Mesendoderm (in vitro differentiated cells): ENCODE data around the gene MAPT.

Source experiments
- DNase-seq: peaks from one replicate; pipeline ENCODE4 v3.0.0; 2013
- H2AK5ac ChIP-seq: 2 replicates; pipeline ENCODE4 v1.6.1; 2013; ENCODE audit warnings: low read length, inconsistent platforms
- H2BK120ac ChIP-seq: 2 replicates; pipeline ENCODE4 v1.6.1; 2013; ENCODE audit warnings: low read depth, mild to moderate bottlenecking, low read length, moderate library complexity, mixed read lengths
- H2BK15ac ChIP-seq: replicated peaks from 2 replicates; pipeline ENCODE4 v1.6.1; 2013; ENCODE audit warnings: low read depth, mild to moderate bottlenecking, moderate library complexity
- H2BK5ac ChIP-seq: 2 replicates; pipeline ENCODE4 v1.6.1; 2013; ENCODE audit warnings: low read length, inconsistent platforms
- H3K18ac ChIP-seq: 2 replicates; pipeline ENCODE4 v1.6.1; 2013; ENCODE audit warnings: mild to moderate bottlenecking, low read length, mixed read lengths
- H3K23ac ChIP-seq: one replicate; pipeline ENCODE4 v1.6.1; 2013; ENCODE audit warnings: low read length
- H3K27ac ChIP-seq: 2 replicates; pipeline ENCODE4 v1.5.1; 2013; ENCODE audit warnings: low read depth, mild to moderate bottlenecking, inconsistent platforms, low read length, moderate library complexity
- H3K27me3 ChIP-seq: 2 replicates; pipeline ENCODE4 v1.6.1; 2013; ENCODE audit warnings: low read length, control low read depth, mild to moderate bottlenecking, inconsistent platforms; ENCODE audit not compliant: insufficient read depth, poor library complexity
- H3K36me3 ChIP-seq: 2 replicates; pipeline ENCODE4 v1.6.1; 2013; ENCODE audit warnings: low read length, inconsistent platforms; ENCODE audit not compliant: control insufficient read depth, insufficient read depth
- H3K4ac ChIP-seq: one replicate; pipeline ENCODE4 v1.6.1; 2013; ENCODE audit warnings: low read depth, mild to moderate bottlenecking, low read length, moderate library complexity
- H3K4me1 ChIP-seq: 2 replicates; pipeline ENCODE4 v1.6.1; 2013; ENCODE audit warnings: low read depth, low read length, inconsistent platforms; ENCODE audit not compliant: control insufficient read depth
- H3K4me2 ChIP-seq: 2 replicates; pipeline ENCODE4 v1.6.1; 2013; ENCODE audit warnings: low read length
- H3K4me3 ChIP-seq: 2 replicates; pipeline ENCODE4 v1.5.1; 2013; ENCODE audit warnings: mild to moderate bottlenecking, low read length
- H3K56ac ChIP-seq: one replicate; pipeline ENCODE4 v1.6.1; 2013; ENCODE audit warnings: low read length
- H3K79me1 ChIP-seq: 2 replicates; pipeline ENCODE4 v1.6.1; 2013; ENCODE audit warnings: low read length, inconsistent platforms
- H3K79me2 ChIP-seq: 2 replicates; pipeline ENCODE4 v1.6.1; 2013; ENCODE audit warnings: mild to moderate bottlenecking, low read length; ENCODE audit not compliant: control insufficient read depth, insufficient read depth
- H3K9ac ChIP-seq: 2 replicates; pipeline ENCODE4 v1.6.1; 2013; ENCODE audit warnings: low read length, inconsistent platforms
- H4K5ac ChIP-seq: one replicate; pipeline ENCODE4 v1.6.1; 2013; ENCODE audit warnings: low read length
- H4K8ac ChIP-seq: one replicate; pipeline ENCODE4 v1.6.1; 2013; ENCODE audit warnings: low read depth, mild to moderate bottlenecking, control low read depth, low read length, moderate library complexity
- WGBS: extraction: QIAGEN DNeasy Blood & Tissue Kit; methylation state at CpG from one replicate; pipeline ENCODE4 v1.1.7; 2013; ENCODE audit warnings: low lambda C conversion rate, missing lambda C conversion rate; ENCODE audit not compliant: insufficient coverage; ENCODE audit errors: extremely low coverage; 5-methylcytosine and 5-hydroxymethylcytosine counted together

Gene MAPT

DNA sequence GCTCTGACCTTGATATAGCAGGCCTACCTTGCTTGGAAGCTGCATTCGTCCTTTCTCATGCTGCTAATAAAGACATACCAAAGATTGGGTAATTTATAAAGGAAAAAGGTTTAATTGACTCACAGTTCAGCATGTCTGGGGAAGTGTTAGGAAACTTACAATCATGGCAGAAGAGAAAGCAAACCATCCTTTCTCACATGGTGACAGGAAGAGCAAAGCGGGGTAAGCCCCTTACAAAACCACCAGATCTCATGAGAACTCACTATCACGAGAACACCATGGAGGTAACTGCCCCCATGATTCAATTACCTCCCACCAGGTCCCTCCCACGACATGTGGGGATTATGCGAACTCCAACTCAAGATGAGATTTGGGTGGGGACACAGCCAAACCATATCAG, 6.0 kb upstream of the MAPT start:
- Histone ChIP-seq H3K4me1 (no peaks in the 10 kb centered on the region), H3K9ac (no peak overlapping the region), H3K4me2 (no peak overlapping the region), H2AK5ac (no peak overlapping the region), H3K56ac (no peak overlapping the region), H2BK5ac (no peak overlapping the region), H3K36me3 (no peaks in the 10 kb centered on the region), H3K27me3 (no peaks in the 10 kb centered on the region), H3K79me1 (no peaks in the 10 kb centered on the region), H3K79me2 (no peaks in the 10 kb centered on the region), H3K4me3 (no peak overlapping the region), H3K27ac (no peak overlapping the region), H2BK120ac (no peak overlapping the region), H2BK15ac (no peak overlapping the region), H3K4ac (no peak overlapping the region), H4K5ac (no peak overlapping the region), H3K23ac (no peak overlapping the region), H3K18ac (no peak overlapping the region), H4K8ac (no peak overlapping the region)
- no CpG with 5 or more reads among the region's 5 CpGs for WGBS
- no peak for DNase-seq

DNA sequence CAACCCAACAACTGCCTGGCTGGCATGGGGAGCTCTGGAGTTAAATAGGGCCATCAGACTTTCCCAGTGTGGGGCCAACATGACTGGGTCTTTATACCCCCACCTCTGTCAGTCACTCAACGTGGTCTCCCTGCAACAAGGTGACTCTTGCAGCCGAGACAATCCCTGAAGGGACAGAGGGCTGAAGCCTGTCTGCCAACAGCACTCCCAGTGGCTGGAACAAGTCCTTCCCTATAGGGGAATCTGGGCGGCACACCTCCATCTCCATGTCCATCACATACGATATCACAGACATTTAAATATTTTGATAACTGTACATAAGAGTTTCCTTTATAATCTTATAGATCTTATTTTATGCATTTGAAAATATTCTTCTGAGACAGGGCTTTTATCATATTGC, 4.8 kb upstream of the MAPT start:
- Histone ChIP-seq H3K4me1 (no peaks in the 10 kb centered on the region), H2BK120ac (no peak overlapping the region), H2BK15ac (no peak overlapping the region), H4K5ac (no peak overlapping the region), H3K36me3 (no peaks in the 10 kb centered on the region), H3K79me2 (no peaks in the 10 kb centered on the region), H3K4me2 (no peak overlapping the region), H3K56ac (no peak overlapping the region), H3K4ac (no peak overlapping the region), H3K9ac (no peak overlapping the region), H3K79me1 (no peaks in the 10 kb centered on the region), H3K27ac (no peak overlapping the region), H2AK5ac (no peak overlapping the region), H3K4me3 (no peak overlapping the region), H2BK5ac (no peak overlapping the region), H4K8ac (no peak overlapping the region), H3K18ac (no peak overlapping the region), H3K27me3 (no peaks in the 10 kb centered on the region), H3K23ac (no peak overlapping the region)
- peak; percentile 38 for DNase-seq
- WGBS, result no CpG with 5 or more reads among the region's 4 CpGs

DNA sequence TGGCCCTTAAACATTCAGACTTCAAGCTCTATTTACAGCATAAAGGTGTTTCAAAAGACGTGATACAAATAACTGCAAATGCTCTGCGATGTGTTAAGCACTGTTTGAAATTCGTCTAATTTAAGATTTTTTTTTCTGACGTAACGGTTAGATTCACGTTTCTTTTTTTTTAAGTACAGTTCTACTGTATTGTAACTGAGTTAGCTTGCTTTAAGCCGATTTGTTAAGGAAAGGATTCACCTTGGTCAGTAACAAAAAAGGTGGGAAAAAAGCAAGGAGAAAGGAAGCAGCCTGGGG, 681 bp upstream of the MAPT start:
- no peak overlapping the region for H3K18ac ChIP-seq
- H3K23ac ChIP-seq, result no peak overlapping the region
- H3K4me2 ChIP-seq, result peak overlapping the region; percentile 8
- no CpG with 5 or more reads among the region's 7 CpGs for WGBS
- H2AK5ac ChIP-seq, result no peak overlapping the region
- H3K27me3 ChIP-seq, result peaks cover 38% of the 10 kb centered on the region
- peak overlapping the region; percentile 80 for H3K56ac ChIP-seq
- H3K4me3 ChIP-seq, result no peak overlapping the region
- DNase-seq, result no peak
- no peaks in the 10 kb centered on the region for H3K36me3 ChIP-seq
- no peaks in the 10 kb centered on the region for H3K4me1 ChIP-seq
- no peaks in the 10 kb centered on the region for H3K79me1 ChIP-seq
- no peak overlapping the region for H4K8ac ChIP-seq
- no peak overlapping the region for H3K4ac ChIP-seq
- H3K27ac ChIP-seq, result no peak overlapping the region
- H2BK120ac ChIP-seq, result no peak overlapping the region
- H4K5ac ChIP-seq, result no peak overlapping the region
- no peak overlapping the region for H2BK5ac ChIP-seq
- peak overlapping the region; percentile 67 for H3K9ac ChIP-seq
- no peak overlapping the region for H2BK15ac ChIP-seq
- H3K79me2 ChIP-seq, result no peaks in the 10 kb centered on the region

DNA sequence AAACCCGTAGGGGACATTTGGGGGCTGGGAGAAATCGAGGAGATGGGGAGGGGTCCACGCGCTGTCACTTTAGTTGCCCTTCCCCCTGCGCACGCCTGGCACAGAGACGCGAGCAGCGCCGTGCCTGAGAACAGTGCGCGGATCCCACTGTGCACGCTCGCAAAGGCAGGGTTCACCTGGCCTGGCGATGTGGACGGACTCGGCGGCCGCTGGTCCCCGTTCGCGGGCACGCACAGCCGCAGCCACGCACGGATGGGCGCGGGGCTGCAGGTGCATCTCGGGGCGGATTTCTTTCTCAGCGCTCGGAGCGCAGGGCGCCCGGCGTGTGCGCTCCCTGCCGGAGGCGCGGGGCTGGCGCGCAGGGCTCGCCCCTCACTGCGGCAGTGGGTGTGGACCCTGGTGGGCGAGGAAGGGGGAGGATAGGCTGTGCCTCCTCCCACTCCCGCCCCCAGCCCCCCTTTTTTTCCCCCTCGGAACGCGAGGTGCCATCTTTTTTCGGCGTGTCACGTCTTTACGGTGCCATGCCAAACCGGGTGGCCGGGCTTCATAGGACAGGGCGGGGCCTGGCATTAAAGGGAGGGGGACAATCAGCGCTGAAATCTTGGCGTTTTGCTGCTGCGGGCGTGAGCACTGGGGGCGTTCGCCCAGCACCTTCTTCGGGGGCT, 1.1 kb downstream of the MAPT start:
- Histone ChIP-seq H2BK15ac (no peak overlapping the region), H3K56ac (no peak overlapping the region), H3K4me3 (no peak overlapping the region), H3K79me2 (no peaks in the 10 kb centered on the region), H2BK5ac (no peak overlapping the region), H3K79me1 (no peaks in the 10 kb centered on the region), H3K36me3 (no peaks in the 10 kb centered on the region), H3K4ac (no peak overlapping the region), H4K8ac (no peak overlapping the region), H3K9ac (no peak overlapping the region), H2AK5ac (no peak overlapping the region), H3K27me3 (peaks cover 44% of the 10 kb centered on the region), H3K18ac (no peak overlapping the region), H3K23ac (no peak overlapping the region), H2BK120ac (no peak overlapping the region), H3K4me2 (peak overlapping the region; percentile 25), H3K27ac (no peak overlapping the region), H4K5ac (no peak overlapping the region), H3K4me1 (no peaks in the 10 kb centered on the region)
- peak; percentile 27 for DNase-seq
- no CpG with 5 or more reads among the region's 63 CpGs for WGBS

DNA sequence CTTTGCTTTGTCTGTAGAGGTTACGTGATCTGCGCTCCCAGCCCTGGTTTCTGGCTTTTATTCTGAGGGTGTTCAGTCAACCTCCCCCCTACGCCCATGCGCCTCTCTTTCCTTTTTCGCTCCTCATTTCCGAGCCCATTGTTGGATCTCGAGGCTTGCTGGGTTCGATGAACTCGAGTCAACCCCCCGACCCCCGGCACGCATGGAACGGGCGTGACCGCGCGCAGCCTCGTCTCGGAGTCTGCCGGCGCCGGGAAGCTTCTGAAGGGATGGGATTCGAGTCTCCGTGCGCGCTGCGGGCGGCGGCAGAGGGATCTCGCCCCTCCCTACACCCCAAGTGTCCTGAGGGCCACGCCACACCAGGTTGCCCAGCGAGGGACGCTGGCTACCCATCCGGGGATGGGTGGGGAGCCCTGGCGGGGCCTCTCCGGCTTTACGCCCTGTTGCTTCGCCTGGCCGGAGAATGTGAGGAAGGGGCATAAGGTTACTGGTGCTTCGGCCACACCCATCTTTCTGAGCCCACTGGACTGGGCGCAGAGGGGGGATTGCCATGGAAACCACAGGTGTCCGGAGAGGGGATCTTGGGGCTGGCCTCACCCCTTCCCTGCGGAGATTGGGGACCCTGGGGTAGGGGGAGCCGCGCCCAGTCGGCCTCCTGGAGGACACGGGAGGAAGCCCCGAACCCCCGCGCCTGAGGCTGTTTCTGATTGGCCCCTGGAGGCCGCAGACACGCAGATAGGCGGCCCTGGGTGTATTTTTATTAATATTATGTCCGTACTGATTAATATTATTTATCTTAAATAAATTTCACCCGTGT, 1.8 kb downstream of the MAPT start:
- H2BK15ac ChIP-seq, result no peak overlapping the region
- no peak overlapping the region for H3K9ac ChIP-seq
- no peak overlapping the region for H3K4me3 ChIP-seq
- H3K56ac ChIP-seq, result no peak overlapping the region
- no peak overlapping the region for H3K23ac ChIP-seq
- H2AK5ac ChIP-seq, result no peak overlapping the region
- H3K79me2 ChIP-seq, result no peaks in the 10 kb centered on the region
- H3K79me1 ChIP-seq, result no peaks in the 10 kb centered on the region
- no peak overlapping the region for H3K27ac ChIP-seq
- no peak overlapping the region for H3K18ac ChIP-seq
- no peaks in the 10 kb centered on the region for H3K36me3 ChIP-seq
- H2BK5ac ChIP-seq, result no peak overlapping the region
- no peak overlapping the region for H4K5ac ChIP-seq
- H4K8ac ChIP-seq, result no peak overlapping the region
- no CpG with 5 or more reads among the region's 55 CpGs for WGBS
- H3K4me2 ChIP-seq, result no peak overlapping the region
- H3K4ac ChIP-seq, result no peak overlapping the region
- H3K27me3 ChIP-seq, result peaks cover 44% of the 10 kb centered on the region
- no peak overlapping the region for H2BK120ac ChIP-seq
- no peaks in the 10 kb centered on the region for H3K4me1 ChIP-seq
- DNase-seq, result no peak
